Measurements from ENCODE around the gene COL23A1. TPM values are rescaled to one million over a fixed set of nuclear protein-coding genes. Genes with fewer than 3 reads are reported as not detected.

The COL23A1 gene
- total RNA-seq, 1 donor from 2014 or later, result 0.13 TPM

- no peak for DNase-seq (ENCODE audit: low read depth in 2 of 2)
Measured at GRCh38 chr5:178477802-178478201, 112.4 kb downstream of the COL23A1 start.

DNA sequence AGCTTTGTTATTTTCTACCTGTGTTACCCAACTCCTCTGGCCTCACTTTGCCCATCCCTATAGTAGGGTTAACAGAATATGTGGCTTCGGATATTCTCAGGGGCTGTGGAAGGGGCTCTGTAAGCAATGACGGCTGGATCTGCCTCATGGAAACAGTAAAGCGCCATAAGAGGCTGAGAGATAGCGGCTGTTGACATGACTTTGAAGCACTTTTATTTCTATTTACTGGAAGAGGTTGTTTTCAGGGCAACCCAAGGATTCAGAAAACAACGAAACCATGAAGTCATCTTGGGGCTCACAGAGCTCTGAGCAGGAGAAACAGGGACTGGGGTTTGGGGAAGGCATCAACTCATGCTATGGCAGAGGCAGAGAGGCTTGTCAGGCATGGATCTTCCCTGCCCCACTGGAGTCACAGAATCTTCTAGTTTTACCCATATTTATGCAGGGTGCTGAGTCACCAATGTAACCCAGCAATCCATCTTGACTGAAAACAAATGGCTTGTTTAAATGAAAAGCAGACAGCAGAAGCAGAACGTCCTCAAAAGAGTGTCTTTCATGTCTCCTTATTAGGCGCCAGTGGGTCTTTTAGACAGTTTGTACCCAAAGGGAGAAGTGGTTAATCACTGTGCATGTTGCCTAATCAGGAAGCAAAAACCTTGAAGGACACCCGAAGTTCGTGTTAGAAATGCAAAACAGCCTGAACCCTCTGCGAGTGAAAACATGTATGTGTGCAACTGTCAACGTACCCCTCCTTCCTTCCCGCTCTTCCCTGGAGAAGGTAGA, 113.0 kb downstream of the COL23A1 start:
- no peak for DNase-seq (ENCODE audit: low read depth in 2 of 2)

DNA sequence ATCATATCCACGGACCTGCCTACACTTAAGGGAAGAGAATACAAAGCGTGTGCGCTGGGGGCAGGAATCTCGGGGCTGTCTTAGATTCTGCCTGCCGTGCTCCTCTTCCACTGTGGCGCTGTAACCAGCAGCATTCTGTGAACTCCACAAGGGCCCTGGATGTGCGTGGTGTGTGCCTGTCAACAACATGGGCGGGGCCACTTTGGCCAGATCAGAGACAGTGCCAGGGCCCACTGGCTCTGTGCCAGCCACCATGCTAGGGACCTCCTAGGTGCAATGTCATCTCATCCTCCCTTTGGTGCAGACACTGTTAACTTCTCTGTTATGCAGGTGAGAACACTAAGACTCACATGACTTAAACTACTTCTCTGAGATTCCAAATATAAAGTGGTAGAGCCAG, 113.7 kb downstream of the COL23A1 start:
- DNase-seq (ENCODE audit: low read depth in 2 of 2), result no peak

DNA sequence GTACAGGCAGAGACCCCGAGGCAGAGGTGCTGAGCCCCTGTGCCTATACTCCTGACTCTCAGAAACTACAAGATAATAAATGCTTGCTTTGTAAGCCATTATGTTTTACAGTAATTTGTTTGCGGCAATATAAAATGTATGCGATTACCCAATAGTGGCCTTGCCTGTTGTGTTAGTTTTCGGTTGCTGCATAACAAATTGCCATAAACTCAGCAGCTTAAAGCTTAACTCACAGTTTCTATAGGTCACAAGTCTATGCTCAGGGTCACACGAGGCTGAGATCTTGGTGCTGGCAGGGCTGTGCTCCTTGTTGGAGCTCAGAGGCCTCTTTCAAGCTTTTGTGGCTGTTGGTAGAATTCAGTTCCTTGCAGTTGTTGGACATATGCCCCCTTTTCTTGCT, 114.8 kb downstream of the COL23A1 start:
- no peak for DNase-seq (ENCODE audit: low read depth in 2 of 2)

GRCh38 chr5:178474562-178475184, 115.5 kb downstream of the COL23A1 start:
- DNase-seq (ENCODE audit: low read depth in 2 of 2), result no peak

DNA sequence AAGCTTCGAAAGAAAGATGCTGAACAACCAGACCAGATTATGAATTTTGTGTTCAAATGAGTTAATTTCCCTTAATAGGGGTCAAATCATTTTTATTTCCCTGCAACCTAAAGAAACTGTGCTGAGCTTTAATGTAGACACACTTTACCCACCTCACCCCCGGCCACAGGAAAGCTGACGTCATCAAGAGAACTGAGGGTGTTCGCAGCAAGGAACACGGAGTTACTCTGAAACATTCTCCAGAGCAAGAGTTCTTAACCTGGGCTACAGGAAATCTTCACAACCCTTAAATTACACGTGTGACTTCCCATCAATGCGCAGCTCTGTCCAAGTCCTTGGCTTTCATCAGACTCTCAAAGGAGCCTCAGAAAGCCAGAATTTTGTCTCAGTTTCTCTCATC, 116.3 kb downstream of the COL23A1 start:
- no peak for DNase-seq (ENCODE audit: low read depth in 2 of 2)

DNA sequence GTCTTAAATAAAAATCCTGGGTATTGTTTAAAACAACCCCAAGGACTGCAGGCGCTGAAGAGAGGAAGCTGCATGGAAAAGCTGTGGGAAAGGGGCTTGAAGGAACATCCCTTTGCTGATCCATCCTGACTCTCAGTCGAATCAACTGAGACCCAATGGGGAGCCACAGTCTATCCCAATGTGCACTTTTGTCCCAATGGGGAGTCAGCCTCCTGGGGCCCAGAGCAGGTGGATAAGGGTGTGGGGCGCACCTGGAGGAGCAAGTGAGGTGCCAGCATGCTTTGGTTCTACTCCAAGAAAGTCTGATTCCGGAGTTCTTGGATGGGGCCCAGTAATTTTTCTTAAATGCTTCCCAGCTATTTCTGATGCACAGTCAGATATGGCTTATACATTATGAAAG, 118.1 kb downstream of the COL23A1 start:
- DNase-seq (ENCODE audit: low read depth in 2 of 2), result no peak

DNA sequence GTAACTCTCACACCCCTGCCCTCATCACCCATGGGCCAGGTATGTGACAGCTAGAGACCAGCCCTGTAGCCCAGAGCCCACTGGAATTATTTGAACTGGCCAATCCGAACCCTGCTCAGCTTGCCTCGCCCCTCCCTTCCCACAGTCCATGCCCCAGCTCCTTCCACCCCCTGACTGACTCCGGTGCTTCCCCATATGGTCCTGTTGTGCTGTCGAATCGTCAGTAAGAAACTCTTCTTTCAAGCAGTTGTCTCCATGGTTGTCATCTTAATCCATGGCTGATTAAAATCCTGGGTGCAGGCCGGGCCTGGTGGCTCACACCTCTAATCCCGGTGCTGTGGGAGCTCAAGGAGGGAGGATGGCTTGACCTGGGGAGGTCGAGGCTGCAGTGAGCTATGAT, 118.5 kb downstream of the COL23A1 start:
- DNase-seq (ENCODE audit: low read depth in 2 of 2), result no peak

DNA sequence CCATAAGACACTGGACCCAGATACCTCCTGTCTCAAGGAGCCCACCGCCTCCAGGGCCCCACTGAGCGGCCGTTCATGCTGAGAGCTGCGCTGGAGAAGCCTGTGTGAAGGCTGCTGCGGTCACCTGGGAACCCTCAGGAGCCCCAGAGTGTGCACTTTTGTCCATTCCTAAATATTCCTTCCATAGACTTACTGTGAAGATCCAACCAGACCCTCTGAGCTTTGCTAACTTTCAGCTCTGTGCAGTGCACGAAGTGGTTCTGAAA, 119.5 kb downstream of the COL23A1 start:
- DNase-seq (ENCODE audit: low read depth in 2 of 2), result no peak

DNA sequence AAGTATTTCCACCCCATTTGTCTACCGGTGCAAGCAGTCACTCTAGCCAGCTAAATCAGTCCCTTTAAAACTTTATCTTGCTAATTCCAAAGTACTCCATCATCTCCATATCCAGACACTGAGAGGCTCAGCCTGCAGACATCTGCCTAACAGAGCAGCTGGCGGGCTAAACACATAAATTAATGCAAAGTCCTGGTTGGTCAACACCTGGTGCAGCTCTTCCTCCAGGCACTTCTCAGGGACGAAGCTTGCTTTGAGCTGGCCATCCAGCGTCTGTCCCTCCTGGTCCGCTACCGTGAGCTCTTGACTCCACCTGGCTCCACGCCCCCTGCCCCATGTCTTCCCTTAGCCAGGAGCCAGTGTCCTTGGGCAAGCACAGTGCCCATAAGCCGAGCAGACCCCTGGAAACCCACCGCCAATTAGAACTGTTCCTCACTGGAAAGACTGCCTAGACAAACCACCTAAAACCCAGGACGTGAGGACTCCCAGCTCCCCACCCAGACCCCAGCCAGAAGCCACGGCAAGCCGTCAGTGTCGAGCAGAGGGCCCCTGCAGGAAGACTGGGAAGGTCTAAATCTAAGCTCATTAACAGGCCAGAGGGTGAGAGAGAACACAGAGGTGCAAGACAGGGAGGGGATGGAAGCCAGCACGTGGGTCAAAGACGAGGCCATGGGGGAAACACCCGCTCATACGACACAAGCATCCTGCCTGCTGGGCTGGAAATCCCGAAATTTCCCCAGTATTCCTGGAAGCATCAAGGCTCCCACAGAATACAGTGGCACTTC, 120.0 kb downstream of the COL23A1 start:
- no peak for DNase-seq (ENCODE audit: low read depth in 2 of 2)

DNA sequence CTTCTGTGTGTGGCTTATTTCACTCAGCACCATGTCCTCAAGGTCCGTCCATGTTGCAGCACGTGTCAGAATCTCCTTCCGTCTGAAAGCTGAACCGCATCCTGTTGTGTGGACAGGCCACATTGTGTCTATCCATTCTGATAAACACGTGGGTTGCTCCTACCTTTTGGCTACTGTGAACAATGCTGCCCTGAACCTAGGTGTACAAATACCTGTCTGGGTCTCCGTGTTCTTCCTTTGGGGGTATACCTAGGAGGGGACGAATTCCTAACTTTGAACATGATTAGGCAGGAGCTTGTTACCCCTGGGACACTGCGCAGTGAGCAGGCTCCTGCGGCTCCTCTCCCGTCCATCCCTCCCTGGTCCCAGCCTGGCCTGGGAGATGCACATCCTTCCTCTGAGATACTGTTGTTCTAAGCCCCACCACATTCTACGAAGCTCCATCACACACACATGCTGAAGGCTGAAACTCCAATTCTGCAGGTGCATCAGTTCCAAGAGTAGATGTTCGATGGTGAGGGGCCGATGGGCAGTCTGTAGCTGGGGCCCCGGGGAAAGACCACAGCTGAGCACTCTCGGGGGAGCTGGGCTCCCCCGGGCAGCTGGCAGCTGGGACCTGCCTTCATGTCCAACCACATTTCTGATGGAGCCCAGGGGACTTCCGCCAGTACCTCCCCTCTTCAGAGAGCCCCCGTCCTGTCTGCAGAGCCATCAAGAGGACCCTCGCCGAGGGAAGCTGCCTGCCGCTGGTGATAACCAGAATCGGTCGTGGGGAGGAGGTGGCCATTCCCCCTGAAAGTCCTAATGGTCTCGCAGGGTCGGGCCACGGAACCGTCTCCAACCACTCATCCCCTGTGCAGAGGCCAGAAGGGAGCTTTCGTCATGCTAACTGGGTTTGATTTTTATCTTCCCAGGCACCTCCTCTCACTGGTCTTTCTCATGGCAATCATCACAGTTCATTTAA, 120.9 kb downstream of the COL23A1 start:
- no peak for DNase-seq (ENCODE audit: low read depth in 2 of 2)

DNA sequence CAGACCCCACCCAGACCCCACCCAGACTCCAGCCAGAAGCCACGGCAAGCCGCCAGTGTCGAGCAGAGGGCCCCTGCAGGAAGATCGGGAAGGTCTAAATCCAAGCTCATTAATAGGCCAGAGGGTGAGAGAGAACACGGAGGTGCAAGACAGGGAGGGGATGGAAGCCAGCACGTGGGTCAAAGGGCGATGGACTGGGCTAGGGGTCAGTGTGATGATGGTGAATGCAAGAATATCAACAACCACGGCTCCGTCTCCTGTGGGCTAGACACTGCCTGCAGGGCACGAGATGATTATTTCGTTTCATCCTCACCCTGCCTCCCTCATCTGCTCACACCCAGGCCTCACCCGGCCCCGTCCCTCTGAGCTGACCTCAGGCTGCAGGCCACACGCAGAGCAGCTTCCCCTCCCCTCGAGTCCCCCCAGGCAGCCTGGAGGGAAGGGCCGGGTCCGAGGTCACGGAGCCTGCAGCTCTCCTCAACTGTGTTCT, 122.0 kb downstream of the COL23A1 start:
- no peak for DNase-seq (ENCODE audit: low read depth in 2 of 2)

GRCh38 chr5:178467568-178468195, 122.5 kb downstream of the COL23A1 start:
- peak; percentile 26 to 31 for DNase-seq (ENCODE audit: low read depth in 2 of 2)

DNA sequence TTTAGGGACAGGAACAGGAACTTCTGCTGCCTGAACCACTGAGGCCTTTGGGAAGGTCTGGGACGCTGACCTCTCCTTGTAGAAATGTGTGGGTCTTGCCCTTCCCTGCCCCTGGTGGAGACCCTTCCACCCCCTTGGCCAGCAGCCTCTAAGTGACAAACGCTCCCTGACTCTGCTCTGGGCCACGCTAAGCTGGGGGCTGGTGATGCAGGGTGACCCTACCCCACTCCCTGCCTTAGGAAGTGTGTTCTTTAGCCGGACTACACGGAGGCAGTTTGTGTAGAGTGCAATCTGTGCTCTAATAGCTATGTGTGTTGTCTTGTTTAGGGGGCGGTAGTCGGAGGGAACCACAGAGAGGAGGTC, 123.0 kb downstream of the COL23A1 start:
- DNase-seq (ENCODE audit: low read depth in 2 of 2), result no peak

DNA sequence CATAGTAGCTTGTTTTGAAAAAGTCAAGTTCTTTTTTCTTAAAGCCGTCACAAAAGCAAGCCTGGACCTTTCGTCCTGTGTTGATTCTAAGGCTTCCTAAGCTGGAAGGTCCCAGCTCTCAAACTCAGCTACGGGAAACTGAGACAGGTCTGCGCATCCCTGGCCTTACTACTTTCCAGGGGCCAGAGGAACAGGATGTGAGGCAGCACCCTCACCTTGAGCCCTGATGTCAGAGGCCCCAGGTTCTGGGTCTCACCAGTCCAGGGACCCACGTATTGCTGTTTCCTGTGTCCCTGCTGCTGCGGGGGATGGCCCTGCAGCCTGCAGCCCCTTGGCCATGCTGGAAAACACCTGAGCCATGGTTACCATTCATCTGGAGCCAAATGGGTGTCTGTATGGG, 123.9 kb downstream of the COL23A1 start:
- no peak for DNase-seq (ENCODE audit: low read depth in 2 of 2)

DNA sequence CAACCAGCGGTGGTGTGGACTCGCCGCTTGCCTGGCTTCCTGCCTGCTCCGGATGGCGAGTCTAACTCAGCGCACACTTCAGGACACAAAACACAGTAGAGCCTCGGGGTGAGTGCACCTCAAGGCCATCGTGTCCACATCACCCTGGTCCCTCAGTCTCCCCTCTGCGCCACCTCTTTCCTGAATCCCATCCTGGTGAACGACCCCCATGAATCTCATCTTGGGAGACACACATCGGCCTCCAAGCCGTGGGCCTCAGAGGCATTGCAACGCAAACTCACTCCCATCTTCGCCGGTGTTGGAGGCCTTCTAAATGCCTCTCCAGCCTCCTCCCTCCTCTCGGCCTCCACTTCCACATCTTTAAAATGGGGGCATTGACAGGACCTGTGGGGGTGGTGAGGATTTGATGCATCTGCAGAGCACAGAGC, 124.3 kb downstream of the COL23A1 start:
- DNase-seq (ENCODE audit: low read depth in 2 of 2), result no peak

DNA sequence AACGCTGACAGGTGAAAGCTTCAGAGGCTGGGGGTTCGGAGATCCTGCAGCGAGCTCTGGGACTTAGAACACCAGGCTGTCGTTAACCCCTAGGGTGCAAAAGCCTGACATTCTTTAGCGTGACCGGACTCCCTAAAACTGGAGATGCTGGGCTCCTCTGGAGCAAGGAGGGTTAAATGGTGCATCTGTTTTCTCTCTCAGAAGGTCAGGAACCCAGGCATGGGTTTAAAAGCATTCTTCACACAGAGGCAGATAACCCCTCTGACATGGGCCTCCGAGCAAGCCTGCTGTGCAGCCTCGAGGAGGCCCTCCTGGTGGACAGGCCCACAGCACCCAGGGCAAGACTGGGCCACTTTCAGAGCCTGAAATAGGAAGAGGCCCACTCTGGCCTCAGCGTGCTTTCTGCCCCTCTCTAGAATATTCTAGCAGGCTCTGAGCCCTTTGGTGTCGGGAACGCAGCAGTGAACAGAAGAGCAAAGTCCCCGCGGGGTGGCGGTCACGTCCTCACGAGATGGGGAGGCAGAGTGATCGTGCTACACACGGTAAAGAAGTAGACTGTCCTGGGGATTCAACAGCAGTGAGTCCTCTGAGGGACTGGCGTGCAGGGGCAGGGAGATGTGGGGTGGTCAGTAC, 124.8 kb downstream of the COL23A1 start:
- DNase-seq (ENCODE audit: low read depth in 2 of 2), result no peak

- DNase-seq (ENCODE audit: low read depth in 2 of 2), result no peak
Measured at GRCh38 chr5:178464431-178465048, 125.7 kb downstream of the COL23A1 start.

GRCh38 chr5:178463321-178464155, 126.7 kb downstream of the COL23A1 start:
- no peak for DNase-seq (ENCODE audit: low read depth in 2 of 2)

Data from dermis microvascular lymphatic vessel endothelial cell (primary cell).